Stimulated activated CD8-positive, alpha-beta memory T cell treated with anti-CD3 and anti-CD28 coated beads, Interleukin-7, amount 100 ng/mL, for 48 hours (primary cell): ENCODE results near the gene C11orf68.
"Not testable (repeated sequence)": the region's sequence is repeated elsewhere in the genome, so short reads cannot be mapped to it uniquely, and the experiment has no call there.

Experiments
- DNase-seq, 2 donors: peaks; one replicate each; pipeline ENCODE4 v3.0.0-alpha.2; 2020; ENCODE audit warnings: low read depth in 1 of 2; ENCODE audit errors: extremely low read depth in 1 of 2

Gene C11orf68

GRCh38 chr11:65915101-65915820, 3.6 kb downstream of the C11orf68 start:
- no peak for DNase-seq

GRCh38 chr11:65912845-65913244, 6.0 kb downstream of the C11orf68 start:
- no peak for DNase-seq

DNA sequence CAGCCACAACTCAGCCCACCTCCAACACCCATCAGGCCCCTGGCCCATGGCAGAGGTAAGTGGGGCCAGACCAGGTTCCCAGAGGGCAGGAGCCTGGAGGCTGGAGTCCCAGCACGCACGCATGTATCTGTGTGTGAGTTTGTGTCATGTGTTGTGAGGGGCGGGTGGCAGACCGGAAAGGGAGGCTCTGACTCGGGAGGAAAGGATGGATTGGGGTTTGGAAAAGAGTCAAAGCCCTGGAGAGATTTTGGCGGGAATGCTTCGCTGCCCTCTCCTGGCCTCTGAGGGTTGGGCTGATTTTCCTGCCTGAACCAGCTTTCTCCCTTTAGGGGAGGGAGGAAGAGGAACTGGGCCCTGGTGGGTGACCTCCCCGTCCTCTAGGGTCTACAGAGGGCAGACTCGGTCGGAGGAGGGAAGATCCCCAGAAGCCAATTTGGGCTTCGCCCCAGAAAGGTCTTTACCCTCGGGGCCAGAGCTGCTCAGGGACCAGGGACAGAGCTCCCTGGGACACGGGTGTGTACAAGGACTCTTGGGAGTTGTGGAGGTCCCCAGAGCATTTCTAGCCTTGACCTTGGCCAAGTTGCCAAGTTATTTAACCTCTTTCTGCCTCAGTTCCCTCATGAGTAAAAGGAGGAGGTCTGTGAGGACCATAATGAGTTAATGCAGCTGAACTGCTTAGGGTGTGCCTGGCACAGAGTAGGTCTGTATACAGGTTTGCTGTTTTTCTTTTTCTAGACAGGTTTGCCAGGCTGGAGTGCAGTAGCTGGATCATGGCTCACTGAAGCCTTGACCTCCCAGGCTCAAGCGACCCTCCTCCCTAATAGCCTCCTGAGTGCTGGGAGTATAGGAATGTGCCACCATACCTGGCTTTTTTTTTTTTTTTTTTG, 6.9 kb downstream of the C11orf68 start:
- DNase-seq: no peak

GRCh38 chr11:65907878-65908277, 11.0 kb downstream of the C11orf68 start:
- DNase-seq: no peak

- DNase-seq: no peak
These were observed 12.3 kb downstream of the C11orf68 start for GRCh38 chr11:65906602-65907001.

DNA sequence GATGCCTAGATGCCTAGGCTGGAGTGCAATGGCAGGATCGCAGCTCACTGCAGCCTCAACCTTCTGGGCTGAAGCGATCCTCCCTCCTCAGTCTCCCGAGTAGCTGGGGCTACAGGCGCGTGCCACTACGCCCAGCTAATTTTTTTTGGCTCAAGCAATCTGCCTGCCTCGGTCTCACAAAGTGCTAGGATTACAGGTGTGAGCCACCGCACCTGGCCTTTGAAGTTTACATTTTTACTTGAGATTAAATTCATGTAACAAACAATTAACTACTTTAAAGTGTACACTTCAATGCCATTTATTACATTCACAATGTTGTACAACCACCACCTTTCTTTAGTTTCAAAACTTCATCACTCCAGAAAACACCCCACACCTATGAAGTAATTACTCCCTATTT, 15.1 kb downstream of the C11orf68 start:
- DNase-seq: no peak

- no peak for DNase-seq
These were observed 15.8 kb downstream of the C11orf68 start for GRCh38 chr11:65903068-65903481.

GRCh38 chr11:65900899-65901180, 18.0 kb downstream of the C11orf68 start:
- DNase-seq: no peak

GRCh38 chr11:65900125-65900898, 18.6 kb downstream of the C11orf68 start, which contains the start of gene FOSL1:
TSS of gene FOSL1 (minus strand) at chr11:65900388. CDS start at chr11:65900339, 49 bp downstream.
- peak; percentile 92 to 95 for DNase-seq

- peak; percentile 64 to 76 for DNase-seq
These were observed 19.3 kb downstream of the C11orf68 start for GRCh38 chr11:65899356-65900124.

- no peak for DNase-seq
These were observed 20.1 kb downstream of the C11orf68 start for GRCh38 chr11:65898656-65899355.

DNA sequence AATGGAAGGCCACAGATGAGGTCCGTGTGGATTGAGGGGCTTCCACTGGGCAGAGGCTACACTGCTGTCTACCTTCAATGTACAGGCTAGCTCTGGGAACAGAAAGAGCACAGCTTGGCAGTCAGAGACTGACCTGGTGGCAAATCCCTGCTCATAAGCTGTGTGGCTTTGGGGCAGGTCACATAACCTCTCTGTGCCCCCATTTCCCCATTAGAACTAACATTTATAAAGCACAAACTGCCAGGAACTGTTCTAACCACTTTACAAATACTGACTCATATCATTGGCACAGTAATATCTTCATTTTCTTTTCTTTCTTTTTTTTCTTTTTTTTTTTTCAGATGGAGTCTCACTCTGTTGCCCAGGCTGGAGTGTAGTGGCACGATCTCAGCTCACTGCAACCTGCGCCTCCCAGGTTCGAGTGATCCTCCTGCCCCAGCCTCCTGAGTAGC, 21.8 kb downstream of the C11orf68 start:
- DNase-seq: no peak

DNA sequence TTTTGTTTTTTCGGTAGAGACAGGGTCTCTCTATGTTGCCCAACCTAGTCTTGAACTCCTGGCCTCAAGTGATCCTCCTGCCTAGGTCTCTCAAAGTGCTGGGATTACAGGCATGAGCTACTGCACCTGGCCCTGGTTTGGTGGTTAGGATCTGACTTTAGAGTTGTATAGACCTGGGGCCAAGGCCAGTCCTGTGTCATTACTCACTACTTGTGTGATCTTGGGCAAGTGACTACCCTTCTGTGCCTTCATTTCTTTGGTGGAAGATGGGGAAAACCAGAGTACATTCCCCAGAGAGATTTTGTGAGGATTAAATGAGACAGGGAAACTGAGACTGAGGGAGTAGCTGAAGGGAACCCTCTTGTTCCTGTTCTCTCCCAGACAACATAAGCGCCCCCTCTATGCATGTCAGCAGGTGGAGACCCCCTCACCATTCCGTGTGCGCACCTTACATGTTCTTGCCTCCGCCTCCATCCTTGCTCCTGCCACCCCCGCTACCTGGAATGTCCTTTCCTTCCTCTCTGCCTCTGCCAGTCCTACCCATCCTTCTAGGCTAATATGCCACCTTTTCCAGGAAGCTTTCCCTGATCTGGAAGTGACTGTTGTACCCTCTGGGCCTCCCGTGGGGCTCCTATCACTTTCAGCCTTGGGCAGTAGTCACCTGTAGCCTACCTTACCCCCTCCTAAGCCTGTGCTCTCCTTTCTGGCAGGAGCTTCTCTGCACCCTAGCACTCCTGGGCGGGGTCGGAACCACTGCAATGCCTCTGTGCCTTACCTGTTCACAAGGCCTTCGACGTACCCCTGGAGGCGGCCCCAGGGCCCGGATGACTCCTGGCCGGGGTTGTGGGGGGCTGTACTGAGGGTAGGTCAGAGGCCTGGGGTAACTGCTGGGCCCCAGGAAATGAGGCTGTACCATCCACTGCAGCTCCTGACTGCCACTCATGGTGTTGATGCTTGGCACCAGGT, 22.5 kb downstream of the C11orf68 start:
- DNase-seq: no peak

- DNase-seq: no peak
These were observed 23.3 kb downstream of the C11orf68 start for GRCh38 chr11:65895482-65895981.

GRCh38 chr11:65894034-65894591, 24.7 kb downstream of the C11orf68 start:
- DNase-seq: no peak

GRCh38 chr11:65892661-65893317, 26.1 kb downstream of the C11orf68 start:
- DNase-seq: no peak

GRCh38 chr11:65892137-65892540, 26.7 kb downstream of the C11orf68 start:
- not testable (repeated sequence) for DNase-seq
